GM23248 (cell line): ENCODE measurements around the gene STAP2. TPM values are rescaled to one million over a fixed set of nuclear protein-coding genes. Genes with fewer than 3 reads are reported as not detected.

Source experiments
- DNase-seq: peaks from one replicate; pipeline ENCODE4 v3.0.0-alpha.2; 2015
- H2AFZ ChIP-seq: fragments of 200-600 bp; sonication (generic); 2 replicates; pipeline ENCODE4 v1.6.1; 2016; ENCODE audit warnings: antibody characterized with exemption
- H3F3A ChIP-seq: fragments of 200-600 bp; sonication (generic); 2 replicates; pipeline ENCODE4 v1.6.1; 2016; ENCODE audit warnings: mild to moderate bottlenecking, antibody characterized with exemption, mixed run types; ENCODE audit not compliant: insufficient read depth
- H3K27ac ChIP-seq: fragments of 200-600 bp; sonication (generic); 2 replicates; pipeline ENCODE4 v1.5.1; 2016; ENCODE audit warnings: mild to moderate bottlenecking
- H3K27me3 ChIP-seq: fragments of 200-600 bp; sonication (generic); replicated peaks from 2 replicates; pipeline ENCODE4 v1.6.1; 2016; ENCODE audit warnings: mild to moderate bottlenecking; ENCODE audit not compliant: insufficient read depth
- H3K36me3 ChIP-seq: fragments of 200-600 bp; sonication (generic); 2 replicates; pipeline ENCODE4 v1.6.1; 2016; ENCODE audit warnings: low read depth, mild to moderate bottlenecking
- H3K4me1 ChIP-seq: fragments of 200-600 bp; sonication (generic); 2 replicates; pipeline ENCODE4 v1.6.1; 2016; ENCODE audit warnings: mild to moderate bottlenecking; ENCODE audit not compliant: insufficient read depth
- H3K4me2 ChIP-seq: fragments of 200-600 bp; sonication (generic); one replicate; pipeline ENCODE4 v1.6.1; 2016; ENCODE audit warnings: mild to moderate bottlenecking; ENCODE audit not compliant: unreplicated experiment
- H3K4me3 ChIP-seq: fragments of 200-600 bp; sonication (generic); 2 replicates; pipeline ENCODE4 v1.5.1; 2016; ENCODE audit warnings: mild to moderate bottlenecking
- H3K79me2 ChIP-seq: fragments of 200-600 bp; sonication (generic); 2 replicates; pipeline ENCODE4 v1.6.1; 2016; ENCODE audit warnings: mild to moderate bottlenecking; ENCODE audit not compliant: insufficient read depth
- H3K9ac ChIP-seq: fragments of 200-600 bp; sonication (generic); 2 replicates; pipeline ENCODE4 v1.6.1; 2016; ENCODE audit warnings: mild to moderate bottlenecking
- H3K9me2 ChIP-seq: fragments of 200-600 bp; sonication (generic); 2 replicates; pipeline ENCODE4 v1.6.1; 2016; ENCODE audit warnings: mixed run types, mild to moderate bottlenecking, moderate library complexity; ENCODE audit not compliant: insufficient read depth
- H3K9me3 ChIP-seq: fragments of 200-600 bp; sonication (generic); one replicate; pipeline ENCODE4 v1.6.1; 2017; ENCODE audit warnings: low read depth
- H4K20me1 ChIP-seq: fragments of 200-600 bp; sonication (generic); 2 replicates; pipeline ENCODE4 v1.6.0; 2016; ENCODE audit not compliant: insufficient read depth
- EZH2 ChIP-seq: fragments of 200-600 bp; sonication (generic); IDR thresholded peaks from 2 replicates; pipeline ENCODE4 v1.6.1; 2018; ENCODE audit warnings: antibody characterized with exemption, mild to moderate bottlenecking; ENCODE audit not compliant: insufficient read depth, poor library complexity, severe bottlenecking
- EZH2phosphoT487 ChIP-seq: fragments of 200-600 bp; sonication (generic); IDR thresholded peaks from 2 replicates; pipeline ENCODE4 v1.6.1; 2018; ENCODE audit warnings: antibody characterized with exemption, moderate library complexity, mild to moderate bottlenecking, low read depth; ENCODE audit not compliant: insufficient read depth
- WGBS, 2 experiments: methylation state at CpG; one replicate each; pipeline ENCODE4 v1.1.6; 2015 to 2017; ENCODE audit warnings: low lambda C conversion rate in 2 of 2, low coverage in 1 of 2; ENCODE audit errors: missing lambda C conversion rate in 2 of 2; 5-methylcytosine and 5-hydroxymethylcytosine counted together
- in situ Hi-C: fragments of 300-500 bp; cut with MboI; formaldehyde crosslinking; loops from 2 replicates; pipeline ENCODE4 v1.15.0; 2020
- polyA plus RNA-seq: library from polyadenylated mRNA; unstranded; fragments of >200 nt; fragmentation: Nextera tagmentation; extraction: Ambion mirVana; gene quantifications from 2 replicates; pipeline ENCODE4 v1.2.1, GENCODE V29; 2016
- total RNA-seq: library from RNA; depleted of rRNA; stranded (reverse); fragments of >200 nt; shearing (Covaris generic); gene quantifications from 2 replicates; pipeline ENCODE4 v1.2.3, GENCODE V29; 2014

STAP2 gene
- total and polyA plus RNA-seq, 2 experiments from 2014 or later, result 1.7 to 1.8 TPM

DNA sequence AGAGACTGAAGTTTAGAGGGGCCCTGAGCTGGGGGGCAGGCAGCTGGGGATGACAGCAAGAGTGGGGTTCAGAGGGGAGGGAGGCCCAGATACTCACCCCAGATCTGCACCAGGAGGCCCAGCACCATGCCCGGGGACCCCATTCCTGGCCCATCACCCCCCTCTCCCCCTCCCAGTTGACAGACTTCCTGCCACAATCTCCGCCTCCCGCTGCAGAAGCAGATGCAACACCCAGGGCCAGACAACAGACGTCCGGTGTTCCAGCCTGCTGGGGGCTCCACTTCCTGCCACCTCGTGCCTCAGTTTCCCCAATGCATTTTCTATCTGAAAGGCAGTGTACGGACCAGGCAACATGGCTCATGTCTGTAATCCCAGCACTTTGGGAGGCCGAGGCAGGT lies 36.4 kb downstream of the STAP2 start, which contains the start of gene TMIGD2:
Gene TMIGD2 (minus strand): TSS at position 147 of the 398 bp plus-strand sequence. CDS start 4 bp downstream, at position 143.
- no peak within 1 kb of the TSS for H3K27ac ChIP-seq
- H3K9me3 ChIP-seq, result no peaks in the 10 kb centered on the region
- in situ Hi-C loops, result no loop called here

DNA sequence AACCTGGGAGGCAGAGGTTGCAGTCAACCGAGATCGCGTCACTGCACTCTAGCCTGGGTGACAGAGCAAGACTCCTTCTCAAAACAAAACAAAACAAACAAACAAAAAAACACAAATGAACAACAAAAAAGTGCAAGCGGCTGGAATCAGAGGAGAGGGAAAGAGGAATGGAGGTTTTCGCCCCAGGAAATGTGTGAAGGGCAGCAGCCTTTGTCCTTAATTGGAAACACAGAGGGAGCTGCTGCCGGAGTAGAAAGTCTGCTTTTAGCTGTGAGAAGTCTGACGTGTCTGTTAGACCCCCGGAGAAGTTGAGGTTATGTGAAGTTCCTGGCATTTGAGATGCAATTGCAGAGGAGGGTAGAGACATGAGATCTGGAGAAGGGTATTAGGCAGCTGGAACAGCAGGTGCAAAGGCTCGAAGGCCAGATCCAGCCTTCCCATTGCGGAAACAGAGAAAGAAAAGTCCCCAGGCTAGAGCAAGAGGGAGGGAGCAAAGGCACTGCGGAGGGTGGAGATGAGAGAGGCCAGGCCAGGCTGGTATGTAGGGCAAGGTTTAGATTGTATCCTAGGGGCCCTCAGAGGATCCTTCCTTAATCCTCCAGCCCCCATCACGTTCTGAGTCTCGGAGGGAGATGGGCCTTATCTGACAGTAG lies 36.9 kb downstream of the STAP2 start:
- Histone ChIP-seq H2AFZ (no peak overlapping the region), H3K9ac (no peak overlapping the region), H3K4me2 (no peak overlapping the region), H3K27me3 (no peaks in the 10 kb centered on the region), H3K27ac (no peak overlapping the region), H3K9me2 (no peaks in the 10 kb centered on the region), H3F3A (no peaks in the 10 kb centered on the region), H3K4me1 (no peaks in the 10 kb centered on the region), H3K36me3 (no peaks in the 10 kb centered on the region), H3K79me2 (no peaks in the 10 kb centered on the region), H3K9me3 (no peaks in the 10 kb centered on the region), H4K20me1 (no peaks in the 10 kb centered on the region), H3K4me3 (no peak overlapping the region)
- TF ChIP-seq EZH2phosphoT487 (no peak), EZH2 (no peak)
- 50 to 53% methylated on average over 13 of the region's 13 CpGs for WGBS, 2 experiments
- in situ Hi-C loops, result no loop called here
- no peak for DNase-seq

More for the DNA sequence above, 36.4 kb downstream of the STAP2 start, which contains the start of gene TMIGD2:
- Histone ChIP-seq H3K4me1 (no peaks in the 10 kb centered on the region), H3K79me2 (no peaks in the 10 kb centered on the region), H3K9ac (no peak within 1 kb of the TSS), H3K27me3 (no peaks in the 10 kb centered on the region), H2AFZ (no peak within 1 kb of the TSS), H3K4me3 (no peak within 1 kb of the TSS), H3K36me3 (no peaks in the 10 kb centered on the region), H4K20me1 (no peaks in the 10 kb centered on the region), H3K4me2 (no peak within 1 kb of the TSS), H3K9me2 (no peaks in the 10 kb centered on the region), H3F3A (no peaks in the 10 kb centered on the region)
- 41 to 53% methylated on average over 7 to 8 of the region's 8 CpGs for WGBS, 2 experiments
- TF ChIP-seq EZH2phosphoT487, result no peak
- no peak for TF ChIP-seq EZH2
- no peak for DNase-seq

DNA sequence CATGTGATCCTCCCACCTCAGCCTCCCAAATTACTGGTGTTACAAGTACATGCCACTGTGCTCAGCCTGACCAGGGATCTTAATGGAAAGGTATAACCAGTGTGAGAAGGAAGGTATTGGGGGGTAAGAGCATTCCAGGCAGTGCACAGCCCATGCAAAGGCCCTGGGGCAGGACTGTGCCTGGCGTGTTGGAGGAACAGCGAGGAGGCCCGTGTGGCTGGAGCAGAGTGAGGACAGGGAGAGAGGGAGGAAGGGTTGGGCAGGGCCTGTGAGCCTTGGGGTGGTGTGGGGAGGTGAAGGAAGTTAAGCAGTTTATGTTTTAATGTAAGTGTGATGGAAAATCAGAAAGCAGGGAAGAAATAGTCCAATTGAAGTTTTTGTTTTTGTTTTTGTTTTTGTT lies 38.0 kb downstream of the STAP2 start:
- TF ChIP-seq EZH2 (no peak), EZH2phosphoT487 (no peak)
- H3K4me2 ChIP-seq, result no peak overlapping the region
- H3K4me3 ChIP-seq, result no peak overlapping the region
- H3K9me3 ChIP-seq, result no peaks in the 10 kb centered on the region
- H2AFZ ChIP-seq, result no peak overlapping the region
- H3K9ac ChIP-seq, result no peak overlapping the region
- H3K9me2 ChIP-seq, result no peaks in the 10 kb centered on the region
- no peaks in the 10 kb centered on the region for H3K4me1 ChIP-seq
- no peaks in the 10 kb centered on the region for H4K20me1 ChIP-seq
- no peaks in the 10 kb centered on the region for H3K79me2 ChIP-seq
- no peaks in the 10 kb centered on the region for H3K36me3 ChIP-seq
- no peak overlapping the region for H3K27ac ChIP-seq
- in situ Hi-C loops, result no loop called here
- WGBS, 2 experiments, result 71 to 73% methylated on average over 3 of the region's 3 CpGs
- H3K27me3 ChIP-seq, result no peaks in the 10 kb centered on the region
- no peak for DNase-seq
- H3F3A ChIP-seq, result no peaks in the 10 kb centered on the region

DNA sequence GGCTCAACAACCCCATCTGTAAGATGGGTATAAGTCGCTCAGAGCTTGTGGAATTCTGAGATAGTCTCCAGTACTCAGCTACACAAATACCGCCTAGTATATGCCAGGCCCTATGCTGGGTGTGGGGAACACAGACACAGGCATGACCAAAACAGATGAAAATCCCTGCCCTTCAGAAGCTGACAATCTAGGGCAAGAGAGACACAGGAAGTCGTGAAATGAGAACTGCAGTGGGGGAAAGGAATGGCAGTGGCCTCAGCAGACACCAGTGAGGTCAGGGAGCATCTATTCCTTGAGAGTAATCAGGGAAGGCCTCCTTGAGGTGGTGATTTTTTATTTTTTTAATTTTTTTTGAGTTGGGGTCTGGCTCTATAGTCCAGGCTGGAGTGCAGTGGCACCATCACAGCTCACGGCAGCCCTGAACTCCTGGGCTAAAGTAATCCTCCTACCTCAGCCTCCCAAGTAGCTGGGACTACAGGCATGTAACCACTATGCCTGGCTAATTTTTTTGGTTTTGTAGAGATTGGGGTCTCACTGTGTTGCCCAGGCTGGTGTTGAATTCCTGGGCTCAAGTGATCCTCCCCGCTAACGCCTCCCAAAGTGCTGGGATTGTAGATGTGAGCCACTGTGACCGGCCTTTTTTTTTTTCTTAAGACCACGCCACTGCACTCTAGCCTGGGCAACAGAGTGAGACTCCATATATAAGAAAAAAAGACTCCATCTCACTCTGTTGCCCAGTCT lies 39.6 kb downstream of the STAP2 start:
- Histone ChIP-seq H3K27me3 (no peaks in the 10 kb centered on the region; the same call in 1 of the 2 replicates), H3K9ac (no peak overlapping the region), H4K20me1 (no peaks in the 10 kb centered on the region), H3F3A (no peaks in the 10 kb centered on the region), H3K4me1 (no peaks in the 10 kb centered on the region), H3K4me3 (no peak overlapping the region), H3K9me2 (no peaks in the 10 kb centered on the region), H3K4me2 (no peak overlapping the region), H3K79me2 (no peaks in the 10 kb centered on the region), H2AFZ (no peak overlapping the region), H3K36me3 (no peaks in the 10 kb centered on the region), H3K27ac (no peak overlapping the region), H3K9me3 (no peaks in the 10 kb centered on the region)
- in situ Hi-C loops, result no loop called here
- 69 to 76% methylated on average over 8 of the region's 8 CpGs for WGBS, 2 experiments
- no peak for DNase-seq
- TF ChIP-seq EZH2phosphoT487, result no peak
- TF ChIP-seq EZH2, result no peak
